Activated CD8-positive, alpha-beta T cell treated with anti-CD3 and anti-CD28 coated beads, Interleukin-2, amount 10 ng/mL, durations not matched to agents 7 days and 5 days (primary cell): ENCODE data around the gene SCN3B. TPM values are rescaled to one million over a fixed set of nuclear protein-coding genes. Genes with fewer than 3 reads are reported as not detected.
A peak's percentile ranks its signal among the peaks of the same experiment; 100 is the strongest.

Source experiments
- ATAC-seq: fragments of 150-1000 bp; cut with Tn5 transposase; one replicate; pipeline ENCODE4 v1.10.0; 2021; ENCODE audit warnings: moderate library complexity
- CTCF ChIA-PET: fragments of 350-600 bp; sonication (Branson Sonifier 250); formaldehyde crosslinking; loops from one replicate; lab custom pipeline; 2021; ENCODE audit warnings: antibody characterized with exemption; lab: Charles Lee
- POLR2A ChIA-PET: fragments of 350-600 bp; sonication (Branson Sonifier 250); formaldehyde crosslinking; loops from one replicate; lab custom pipeline; 2021; ENCODE audit warnings: antibody characterized with exemption; lab: Charles Lee
- DNase-seq: peaks from one replicate; pipeline ENCODE4 v3.0.0-alpha.2; 2020
- H3K27ac Mint-ChIP-seq: one replicate; pipeline ENCODE4 v1.8.0; 2021; ENCODE audit warnings: mild to moderate bottlenecking, mixed read lengths
- H3K27me3 Mint-ChIP-seq: one replicate; pipeline ENCODE4 v1.8.0; 2021; ENCODE audit warnings: low read depth, mixed read lengths
- H3K36me3 Mint-ChIP-seq: one replicate; pipeline ENCODE4 v1.8.0; 2021; ENCODE audit warnings: low read depth, mixed read lengths
- H3K4me1 Mint-ChIP-seq: one replicate; pipeline ENCODE4 v1.8.0; 2021; ENCODE audit warnings: low read depth, mixed read lengths
- H3K4me3 Mint-ChIP-seq: one replicate; pipeline ENCODE4 v1.8.0; 2021; ENCODE audit warnings: mild to moderate bottlenecking, mixed read lengths
- H3K9me3 Mint-ChIP-seq: one replicate; pipeline ENCODE4 v1.8.0; 2022; ENCODE audit warnings: mixed read lengths; ENCODE audit not compliant: insufficient read depth
- total RNA-seq, 2 experiments: library from RNA; stranded (reverse); gene quantifications; one replicate each; pipeline ENCODE4 v1.2.3, GENCODE V29; 2021

The SCN3B gene, protein sequence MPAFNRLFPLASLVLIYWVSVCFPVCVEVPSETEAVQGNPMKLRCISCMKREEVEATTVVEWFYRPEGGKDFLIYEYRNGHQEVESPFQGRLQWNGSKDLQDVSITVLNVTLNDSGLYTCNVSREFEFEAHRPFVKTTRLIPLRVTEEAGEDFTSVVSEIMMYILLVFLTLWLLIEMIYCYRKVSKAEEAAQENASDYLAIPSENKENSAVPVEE
- not detected for total RNA-seq

DNA sequence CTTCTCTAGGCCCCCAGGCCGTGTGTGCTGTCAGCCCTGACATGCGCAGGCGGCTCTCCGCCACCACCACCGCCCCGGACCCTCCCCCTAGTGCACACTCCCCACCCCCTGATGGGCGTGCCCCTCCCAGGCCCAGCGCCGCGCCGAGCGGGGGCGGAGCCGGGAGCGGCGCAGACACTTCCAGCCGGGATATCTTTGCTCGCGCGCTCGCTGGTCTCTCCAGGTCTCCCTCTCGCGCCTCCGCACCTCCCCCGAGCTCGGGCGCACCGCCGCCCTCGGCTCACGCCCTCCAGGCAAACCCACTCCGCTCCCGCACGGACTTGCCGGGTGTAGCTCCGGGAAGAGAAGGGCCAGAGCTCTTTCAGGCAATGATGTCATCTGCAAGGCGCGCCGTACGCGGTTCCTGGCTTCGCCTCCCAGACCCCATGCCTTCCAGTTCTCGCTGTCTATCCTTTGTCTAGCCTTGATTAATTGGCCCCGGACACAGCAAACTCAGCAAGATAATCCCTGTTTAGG lies at the start of gene SCN3B:
Gene SCN3B (minus strand): TSS at position 59 of the 516 bp plus-strand sequence. CDS start 823 bp downstream, outside the sequence.
- Mint-ChIP-seq H3K27me3 (peaks cover 39% of the 10 kb centered on the region), H3K36me3 (peaks cover 5% of the 10 kb centered on the region), H3K9me3 (peaks cover 8% of the 10 kb centered on the region), H3K4me1 (peaks cover 9% of the 10 kb centered on the region), H3K4me3 (peak within 1 kb of the TSS; percentile 41), H3K27ac (no peak within 1 kb of the TSS)
- ChIA-PET POLR2A (no interaction called here), CTCF (interaction anchor here (1.3 to 1.6 kb wide), 4 partner anchors 11 to 75 kb away, joined by 3 to 7 read pairs (median 4); no protein-coding TSS in a partner anchor)
- ATAC-seq, result peak; percentile 62
- no peak for DNase-seq

DNA sequence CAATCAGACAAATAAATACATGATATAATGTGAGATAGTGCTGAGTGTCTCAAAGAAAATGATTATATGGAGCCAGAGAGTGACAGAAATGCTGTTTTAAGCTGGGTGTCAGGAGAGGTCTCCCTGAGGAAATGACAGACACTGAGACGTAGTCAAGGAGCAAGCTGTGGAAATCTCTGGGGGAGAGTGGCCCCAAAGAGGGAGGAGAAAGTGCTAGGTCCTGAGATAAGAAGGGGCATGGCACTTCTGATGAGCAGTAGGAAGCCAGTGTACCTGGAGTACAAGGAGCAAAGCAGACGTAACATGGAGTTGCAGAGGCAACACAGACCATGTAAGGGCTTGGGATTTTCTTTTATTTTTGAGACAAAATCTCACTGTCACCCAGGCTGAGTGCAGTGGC lies 48.3 kb upstream of the SCN3B start:
- POLR2A ChIA-PET, result interaction anchor here (1.3 kb wide), 1 partner anchor 22 kb away, joined by 3 read pairs; no protein-coding TSS in a partner anchor
- Mint-ChIP-seq H3K4me3 (no peak overlapping the region), H3K4me1 (no peaks in the 10 kb centered on the region), H3K36me3 (no peaks in the 10 kb centered on the region), H3K27ac (no peak overlapping the region), H3K27me3 (peaks cover 11% of the 10 kb centered on the region), H3K9me3 (no peaks in the 10 kb centered on the region)
- no peak for DNase-seq
- no peak for ATAC-seq
- CTCF ChIA-PET, result interaction anchor here (1.9 kb wide), 1 partner anchor 9 kb away, joined by 7 read pairs; no protein-coding TSS in a partner anchor

DNA sequence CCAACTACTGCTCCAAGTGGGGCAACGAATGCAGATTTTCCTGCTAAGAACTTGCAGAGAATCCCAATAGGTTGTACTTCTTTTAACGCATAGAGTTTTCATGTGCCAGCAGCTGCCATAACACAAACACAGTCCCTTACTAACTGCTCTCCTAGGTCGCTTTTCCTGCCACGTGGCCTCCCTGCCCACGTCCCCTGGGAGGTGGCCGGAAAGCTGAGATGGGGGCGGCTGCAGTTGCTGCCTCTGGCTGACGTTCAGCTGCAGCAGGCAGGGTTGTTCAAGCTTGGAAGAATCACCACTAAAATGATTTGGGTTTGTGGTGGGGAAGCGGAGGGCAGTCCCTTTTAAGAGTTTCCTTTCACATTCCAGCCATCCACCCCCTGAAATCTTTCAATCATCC lies 47.7 kb upstream of the SCN3B start:
- no peak for ATAC-seq
- H3K27ac Mint-ChIP-seq, result no peak overlapping the region
- no peaks in the 10 kb centered on the region for H3K9me3 Mint-ChIP-seq
- no peaks in the 10 kb centered on the region for H3K36me3 Mint-ChIP-seq
- H3K4me1 Mint-ChIP-seq, result no peaks in the 10 kb centered on the region
- no peak overlapping the region for H3K4me3 Mint-ChIP-seq
- no peak for DNase-seq
- ChIA-PET CTCF (interaction anchor here (1.9 kb wide), 1 partner anchor 9 kb away, joined by 7 read pairs; no protein-coding TSS in a partner anchor), POLR2A (interaction anchor here (1.3 kb wide), 1 partner anchor 21 kb away, joined by 3 read pairs; no protein-coding TSS in a partner anchor)
- peaks cover 11% of the 10 kb centered on the region for H3K27me3 Mint-ChIP-seq

GRCh38 chr11:123700772-123701171 lies 46.3 kb upstream of the SCN3B start:
- POLR2A ChIA-PET, result no interaction called here
- no peak overlapping the region for H3K4me3 Mint-ChIP-seq
- H3K27me3 Mint-ChIP-seq, result peaks cover 13% of the 10 kb centered on the region
- H3K27ac Mint-ChIP-seq, result no peak overlapping the region
- H3K4me1 Mint-ChIP-seq, result no peaks in the 10 kb centered on the region
- no peaks in the 10 kb centered on the region for H3K9me3 Mint-ChIP-seq
- no peaks in the 10 kb centered on the region for H3K36me3 Mint-ChIP-seq
- no peak for DNase-seq
- CTCF ChIA-PET, result interaction anchor here (0.6 to 1.6 kb wide), 2 partner anchors 11 to 335 kb away, joined by 3 to 6 read pairs; no protein-coding TSS in a partner anchor
- ATAC-seq, result no peak

DNA sequence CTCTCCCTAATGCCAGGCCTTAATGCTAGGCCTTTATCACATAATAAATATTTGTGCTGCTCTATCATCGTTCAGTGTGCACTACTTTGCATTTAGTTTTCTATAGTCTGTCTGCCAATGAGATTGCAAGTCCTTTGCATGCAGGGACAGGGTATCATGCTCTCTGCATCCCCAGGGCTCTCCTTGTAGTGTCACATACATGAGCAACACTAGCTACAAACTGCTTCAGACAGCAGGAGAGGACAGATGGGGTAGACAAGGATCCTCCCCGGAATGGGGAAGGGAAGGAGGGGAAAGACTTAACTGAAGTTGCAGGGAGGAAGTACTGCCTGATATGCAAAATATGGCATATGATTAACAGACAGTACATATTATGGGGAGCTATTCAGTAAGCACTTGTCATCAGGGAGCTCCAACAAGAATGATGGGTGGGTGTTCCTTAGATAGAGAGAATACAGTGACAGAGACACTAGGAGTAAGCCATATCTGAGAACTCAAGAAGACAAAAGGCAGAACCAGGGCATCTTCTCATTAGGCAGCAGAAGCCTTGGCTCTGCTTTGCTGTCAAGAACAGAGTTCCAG lies 44.2 kb upstream of the SCN3B start:
- POLR2A ChIA-PET, result no interaction called here
- Mint-ChIP-seq H3K36me3 (no peaks in the 10 kb centered on the region), H3K4me1 (no peaks in the 10 kb centered on the region), H3K27ac (no peak overlapping the region), H3K27me3 (peaks cover 10% of the 10 kb centered on the region), H3K4me3 (no peak overlapping the region), H3K9me3 (no peaks in the 10 kb centered on the region)
- CTCF ChIA-PET, result interaction anchor here (0.9 to 1.6 kb wide), 3 partner anchors 9 to 118 kb away, joined by 3 to 6 read pairs (median 4); no protein-coding TSS in a partner anchor
- ATAC-seq, result no peak
- no peak for DNase-seq

GRCh38 chr11:123696183-123696582 lies 41.8 kb upstream of the SCN3B start:
- no peak for DNase-seq
- no peaks in the 10 kb centered on the region for H3K36me3 Mint-ChIP-seq
- H3K27ac Mint-ChIP-seq, result no peak overlapping the region
- no peak overlapping the region for H3K4me3 Mint-ChIP-seq
- peaks cover 13% of the 10 kb centered on the region for H3K27me3 Mint-ChIP-seq
- no peaks in the 10 kb centered on the region for H3K9me3 Mint-ChIP-seq
- ChIA-PET CTCF (no interaction called here), POLR2A (no interaction called here)
- H3K4me1 Mint-ChIP-seq, result no peaks in the 10 kb centered on the region
- ATAC-seq, result no peak

GRCh38 chr11:123695231-123695630 lies 40.8 kb upstream of the SCN3B start:
- Mint-ChIP-seq H3K4me3 (no peak overlapping the region), H3K27ac (no peak overlapping the region), H3K27me3 (peaks cover 18% of the 10 kb centered on the region), H3K9me3 (no peaks in the 10 kb centered on the region), H3K36me3 (no peaks in the 10 kb centered on the region), H3K4me1 (no peaks in the 10 kb centered on the region)
- DNase-seq, result no peak
- ChIA-PET POLR2A (no interaction called here), CTCF (no interaction called here)
- no peak for ATAC-seq

DNA sequence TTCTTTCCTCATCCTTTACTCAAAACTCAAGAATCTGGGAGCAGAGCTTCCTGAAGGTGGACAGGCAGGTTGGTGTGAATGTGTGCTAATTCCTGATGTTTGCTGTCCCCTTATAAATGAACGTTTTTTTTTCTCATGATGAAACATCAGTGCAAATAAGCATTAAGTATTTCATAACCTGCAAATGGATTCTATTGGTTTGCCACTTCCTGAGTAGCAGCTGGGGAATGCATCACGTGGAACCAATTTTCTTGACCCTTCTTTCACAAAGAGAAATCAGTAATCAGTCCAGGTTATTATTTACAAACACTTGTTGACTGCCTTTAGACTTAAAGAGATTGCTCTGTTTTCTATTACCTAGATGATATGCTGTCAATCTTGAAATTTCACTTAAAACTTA lies 40.1 kb upstream of the SCN3B start:
- peaks cover 18% of the 10 kb centered on the region for H3K27me3 Mint-ChIP-seq
- no peaks in the 10 kb centered on the region for H3K36me3 Mint-ChIP-seq
- H3K9me3 Mint-ChIP-seq, result no peaks in the 10 kb centered on the region
- ATAC-seq (no peak), DNase-seq (no peak)
- H3K4me3 Mint-ChIP-seq, result no peak overlapping the region
- no peaks in the 10 kb centered on the region for H3K4me1 Mint-ChIP-seq
- POLR2A ChIA-PET, result no interaction called here
- CTCF ChIA-PET, result no interaction called here
- H3K27ac Mint-ChIP-seq, result no peak overlapping the region

DNA sequence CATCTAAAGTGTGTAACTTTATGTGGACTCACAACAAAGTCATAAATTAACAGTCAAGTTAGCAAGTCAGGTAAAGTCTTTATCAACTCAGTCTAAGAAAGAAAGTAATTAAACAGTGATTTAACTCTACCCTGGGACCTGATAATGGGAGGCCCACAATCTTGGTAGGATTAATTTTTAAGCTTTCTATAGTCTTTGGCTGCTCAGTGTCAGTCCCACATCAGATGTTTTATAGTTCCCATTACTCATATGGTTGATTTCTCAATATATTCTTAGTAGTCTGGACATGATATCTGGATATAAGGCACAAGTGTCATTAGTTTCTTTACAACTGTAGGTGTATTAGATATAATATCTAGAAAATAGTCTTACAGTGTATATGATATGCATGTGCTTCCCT lies 38.5 kb upstream of the SCN3B start:
- ChIA-PET POLR2A (no interaction called here), CTCF (interaction anchor here (0.7 to 1.4 kb wide), 2 partner anchors 15 to 18 kb away, joined by 3 to 5 read pairs; no protein-coding TSS in a partner anchor)
- ATAC-seq, result no peak
- Mint-ChIP-seq H3K36me3 (no peaks in the 10 kb centered on the region), H3K4me3 (no peak overlapping the region), H3K4me1 (no peaks in the 10 kb centered on the region), H3K27ac (no peak overlapping the region), H3K9me3 (no peaks in the 10 kb centered on the region), H3K27me3 (peaks cover 12% of the 10 kb centered on the region)
- no peak for DNase-seq

- Mint-ChIP-seq H3K9me3 (no peaks in the 10 kb centered on the region), H3K27ac (no peak overlapping the region), H3K36me3 (no peaks in the 10 kb centered on the region), H3K4me1 (no peaks in the 10 kb centered on the region), H3K4me3 (no peak overlapping the region), H3K27me3 (peaks cover 12% of the 10 kb centered on the region)
- ChIA-PET POLR2A (no interaction called here), CTCF (interaction anchor here (1.2 kb wide), 1 partner anchor 17 kb away, joined by 4 read pairs; no protein-coding TSS in a partner anchor)
- DNase-seq (no peak), ATAC-seq (no peak)
Measured at GRCh38 chr11:123690485-123690884, 36.1 kb upstream of the SCN3B start.

- Mint-ChIP-seq H3K4me3 (no peak overlapping the region), H3K4me1 (peaks cover 9% of the 10 kb centered on the region), H3K36me3 (no peaks in the 10 kb centered on the region), H3K9me3 (no peaks in the 10 kb centered on the region), H3K27ac (no peak overlapping the region), H3K27me3 (peaks cover 13% of the 10 kb centered on the region)
- POLR2A ChIA-PET, result no interaction called here
- no peak for ATAC-seq
- no peak for DNase-seq
- CTCF ChIA-PET, result interaction anchor here (2.1 kb wide), 1 partner anchor 23 kb away, joined by 8 read pairs; no protein-coding TSS in a partner anchor
Measured at GRCh38 chr11:123684601-123685000, 30.2 kb upstream of the SCN3B start.
